ENCODE data around the gene TNFSF15.

GRCh38 chr9:114791312-114791711, 14.5 kb downstream of the TNFSF15 start:
- TF ChIP-seq CTCF (IDR thresholded peaks at IDR 0.05) (no peak), POLR2A (IDR thresholded peaks at IDR 0.05) (no peak)

Data from esophagus squamous epithelium (tissue), 4 donors.